GM18861 (cell line): ENCODE data around the gene ZP2.
"Not testable (repeated sequence)": the region's sequence is repeated elsewhere in the genome, so short reads cannot be mapped to it uniquely, and the experiment has no call there.

ENCODE experiments used
- ATAC-seq: cut with Tn5 transposase; IDR thresholded peaks from one replicate; pipeline ENCODE4 v1.9.1; 2021; ENCODE audit not compliant: unreplicated experiment

The ZP2 gene

GRCh38 chr16:21153124-21153729, 58.1 kb downstream of the ZP2 start:
- not testable (repeated sequence) for ATAC-seq

GRCh38 chr16:21152160-21153030, 59.0 kb downstream of the ZP2 start:
- ATAC-seq, result not testable (repeated sequence)

GRCh38 chr16:21150375-21151001, 60.9 kb downstream of the ZP2 start, which contains the start of gene DNAH3:
DNAH3 (minus strand) TSS chr16:21150846; CDS start chr16:21150319, 527 bp downstream.
- ATAC-seq, result no peak
